Measurements from ENCODE around the gene FNDC7.

- TF ChIP-seq FOSL1 (tag; conservative IDR thresholded peaks at IDR 0.05) (no peak), ZNF133 (CRISPR knock-in tag; IDR thresholded peaks at IDR 0.05) (no peak), MYC (IDR thresholded peaks at IDR 0.05; ENCODE audit: low read depth, low read length) (no peak), MYC (CRISPR knock-in tag; IDR thresholded peaks at IDR 0.05; ENCODE audit: borderline replicate concordance, low read depth) (no peak), EZH2 (IDR thresholded peaks at IDR 0.05; ENCODE audit: borderline replicate concordance, low read depth, low read length) (no peak), CTCF (IDR thresholded peaks at IDR 0.05 in 2 of 3, conservative IDR thresholded peaks at IDR 0.05 in 1 of 3; ENCODE audit: insufficient read depth in 2 of 3, low read depth in 1 of 3, low read length in 3 of 3) (no peak), POLR2A (conservative IDR thresholded peaks at IDR 0.05) (no peak), USF1 (CRISPR knock-in tag; IDR thresholded peaks at IDR 0.05) (no peak), FOXK1 (CRISPR knock-in tag; IDR thresholded peaks at IDR 0.05; ENCODE audit: borderline replicate concordance) (no peak), SREBF1 (IDR thresholded peaks at IDR 0.05; ENCODE audit: borderline replicate concordance, low read depth, low read length) (no peak), ZNF143 (CRISPR knock-in tag; IDR thresholded peaks at IDR 0.05) (no peak), YY1 (IDR thresholded peaks at IDR 0.05; ENCODE audit: borderline replicate concordance in 1 of 3, control insufficient read depth in 1 of 3, extremely low read depth in 1 of 3, insufficient read depth in 3 of 3, insufficient read length in 1 of 3, insufficient replicate concordance in 2 of 3, low read depth in 1 of 3, low read length in 2 of 3) (no peak), ZNF778 (CRISPR knock-in tag; IDR thresholded peaks at IDR 0.05) (no peak)
Measured at GRCh38 chr1:108753363-108753762, 40.7 kb downstream of the FNDC7 start.
